Measurements from ENCODE around the gene TMPRSS7.

Gene TMPRSS7

GRCh38 chr3:112109322-112109721 is 74.8 kb downstream of the TMPRSS7 start:
- FAIRE-seq = no peak

DNA sequence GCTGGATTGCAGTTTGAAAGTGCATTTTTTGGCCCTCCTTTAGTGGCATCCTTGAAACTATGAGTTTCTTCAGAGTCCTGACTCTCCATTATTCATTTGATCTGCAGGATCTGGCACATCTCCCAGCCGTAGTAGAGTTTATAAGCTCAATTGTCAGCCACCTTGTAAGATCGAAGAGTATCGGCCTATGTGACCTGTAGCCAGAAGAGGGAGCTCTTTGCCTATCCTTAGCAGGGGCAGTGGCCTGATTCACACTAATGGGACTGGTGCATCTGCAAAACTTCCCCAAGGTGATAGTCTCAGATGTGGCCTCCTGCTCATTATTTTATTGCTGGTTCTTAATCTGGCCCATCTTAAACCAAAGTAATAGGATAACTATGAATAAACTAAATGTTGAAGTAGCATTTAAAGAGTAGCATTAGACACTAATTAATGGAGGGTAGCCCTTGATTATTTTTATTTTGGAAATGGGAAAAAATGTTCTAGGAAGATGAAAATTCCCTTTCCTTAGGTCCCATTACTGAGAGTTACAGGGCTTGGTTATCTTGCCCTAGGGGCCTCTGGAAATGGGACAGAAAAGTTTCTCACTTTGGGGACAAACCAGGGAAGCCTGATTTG is 77.4 kb downstream of the TMPRSS7 start:
- FAIRE-seq = no peak

GRCh38 chr3:112114576-112115160 is 80.1 kb downstream of the TMPRSS7 start:
- FAIRE-seq = no peak

DNA sequence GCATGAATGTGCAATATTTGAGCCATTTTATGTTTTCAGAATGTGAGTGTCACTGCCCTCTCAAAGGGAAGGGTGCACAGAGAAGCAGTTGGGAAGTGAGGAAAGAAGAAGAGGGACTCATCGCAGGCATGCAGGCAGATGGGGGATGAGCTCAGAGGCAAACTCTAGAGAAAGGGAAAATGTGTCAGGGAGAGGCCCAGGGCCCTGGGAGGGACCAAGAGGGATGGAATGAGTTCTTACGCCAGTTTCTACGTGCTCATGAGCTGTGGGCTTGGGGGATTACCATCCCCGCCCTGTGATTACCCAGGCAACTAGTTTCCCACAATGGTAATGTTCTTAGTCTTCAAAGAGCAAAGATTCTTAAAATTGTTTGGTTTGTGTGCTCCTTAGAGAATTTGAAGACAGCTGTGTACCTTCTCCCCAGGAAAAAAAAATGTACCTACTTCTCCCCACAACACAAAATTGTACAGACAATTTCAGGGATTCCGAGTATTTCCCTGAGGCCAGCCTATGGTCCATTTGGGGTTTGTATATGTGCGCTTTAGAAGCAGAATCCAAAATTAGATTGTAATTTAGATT is 80.7 kb downstream of the TMPRSS7 start:
- FAIRE-seq = no peak

DNA sequence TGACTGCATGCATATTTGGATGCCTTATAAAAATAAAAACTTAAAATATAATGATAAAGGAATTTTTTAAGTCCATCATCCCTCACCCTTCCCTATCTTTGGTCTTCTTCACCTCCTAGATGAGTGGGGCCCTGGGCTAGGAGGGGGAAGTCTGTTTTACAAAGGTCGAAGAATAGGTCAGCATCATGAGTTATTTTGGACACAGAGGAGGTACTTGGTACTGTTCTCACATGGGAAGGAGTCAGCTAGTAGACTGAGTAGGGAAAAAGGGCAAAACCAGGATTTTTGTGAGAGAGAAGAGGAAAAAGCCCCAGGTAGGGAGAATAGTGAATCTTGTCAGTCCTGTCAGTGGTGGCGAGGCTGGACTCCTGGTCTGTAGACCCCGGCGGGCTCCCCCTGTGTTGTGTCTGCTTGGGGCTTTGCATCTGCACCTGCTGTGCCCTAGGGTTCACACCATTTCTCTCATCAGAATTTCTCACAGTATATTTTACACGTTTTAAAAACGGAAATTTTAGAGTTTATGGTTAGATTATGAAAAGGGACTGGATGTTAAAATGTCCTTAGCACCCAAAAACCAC is 81.4 kb downstream of the TMPRSS7 start:
- no peak for FAIRE-seq

- no peak for FAIRE-seq
Measured at GRCh38 chr3:112116748-112117186, 82.2 kb downstream of the TMPRSS7 start.

DNA sequence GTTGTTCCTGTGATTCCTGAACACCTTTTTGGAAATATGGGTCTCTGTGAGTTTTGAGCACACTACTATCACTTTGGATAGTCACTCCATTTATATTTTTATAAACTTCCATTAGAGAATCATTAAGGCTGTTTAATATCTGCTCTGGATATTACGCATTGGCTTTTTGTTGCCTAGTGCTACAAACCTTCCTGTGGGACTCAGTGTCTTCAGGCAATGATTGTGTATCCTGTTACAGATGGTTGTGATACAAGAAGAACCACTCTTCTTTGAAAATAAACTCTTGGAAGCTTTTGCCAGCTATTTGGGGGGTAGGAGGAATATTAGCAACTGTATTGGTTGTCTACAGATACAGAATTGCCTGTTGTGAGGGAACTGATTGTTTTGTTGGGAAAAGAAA is 82.9 kb downstream of the TMPRSS7 start:
- no peak for FAIRE-seq

- FAIRE-seq = no peak
Measured at GRCh38 chr3:112117841-112118571, 83.5 kb downstream of the TMPRSS7 start.

DNA sequence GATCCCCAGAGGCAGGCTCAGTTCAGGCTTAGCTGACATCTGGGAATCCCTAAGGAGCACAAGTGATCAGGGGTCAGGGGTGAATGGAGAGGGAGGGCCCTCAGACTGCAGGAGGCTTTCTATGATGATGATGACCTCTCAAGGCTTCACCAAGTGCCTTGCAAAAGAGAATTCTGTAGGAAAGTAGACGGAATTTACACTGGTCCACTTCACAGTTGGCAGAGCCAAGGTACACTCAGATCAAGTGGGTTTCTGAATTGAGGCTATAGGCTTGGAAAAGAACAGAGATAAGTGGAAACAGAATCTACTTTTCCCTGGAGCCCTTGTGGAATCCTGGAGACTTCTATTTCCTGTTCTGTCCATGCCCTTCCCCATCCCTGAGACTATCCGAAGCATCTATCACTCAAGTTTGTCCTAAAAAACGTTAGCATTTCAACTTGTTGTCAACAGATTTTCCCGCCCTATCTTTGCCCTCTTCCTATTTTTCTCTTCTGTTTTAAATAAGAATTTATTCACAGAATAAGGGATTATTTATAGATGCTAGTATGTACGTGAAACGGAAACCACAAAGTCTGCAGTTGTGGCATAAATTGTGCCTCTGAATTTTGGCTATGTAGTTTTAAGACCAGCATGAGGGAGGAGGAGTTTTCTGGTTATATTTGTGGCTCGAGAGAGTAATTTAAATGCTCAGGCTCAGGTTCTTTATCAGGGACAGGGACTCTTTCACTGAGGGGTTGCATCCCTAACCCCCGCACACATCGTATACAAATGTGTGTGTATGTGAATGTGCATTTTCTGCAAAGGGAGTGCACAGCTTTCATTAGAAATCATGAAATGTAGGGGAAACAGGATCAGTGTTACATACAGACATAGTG is 85.7 kb downstream of the TMPRSS7 start:
- no peak for FAIRE-seq

DNA sequence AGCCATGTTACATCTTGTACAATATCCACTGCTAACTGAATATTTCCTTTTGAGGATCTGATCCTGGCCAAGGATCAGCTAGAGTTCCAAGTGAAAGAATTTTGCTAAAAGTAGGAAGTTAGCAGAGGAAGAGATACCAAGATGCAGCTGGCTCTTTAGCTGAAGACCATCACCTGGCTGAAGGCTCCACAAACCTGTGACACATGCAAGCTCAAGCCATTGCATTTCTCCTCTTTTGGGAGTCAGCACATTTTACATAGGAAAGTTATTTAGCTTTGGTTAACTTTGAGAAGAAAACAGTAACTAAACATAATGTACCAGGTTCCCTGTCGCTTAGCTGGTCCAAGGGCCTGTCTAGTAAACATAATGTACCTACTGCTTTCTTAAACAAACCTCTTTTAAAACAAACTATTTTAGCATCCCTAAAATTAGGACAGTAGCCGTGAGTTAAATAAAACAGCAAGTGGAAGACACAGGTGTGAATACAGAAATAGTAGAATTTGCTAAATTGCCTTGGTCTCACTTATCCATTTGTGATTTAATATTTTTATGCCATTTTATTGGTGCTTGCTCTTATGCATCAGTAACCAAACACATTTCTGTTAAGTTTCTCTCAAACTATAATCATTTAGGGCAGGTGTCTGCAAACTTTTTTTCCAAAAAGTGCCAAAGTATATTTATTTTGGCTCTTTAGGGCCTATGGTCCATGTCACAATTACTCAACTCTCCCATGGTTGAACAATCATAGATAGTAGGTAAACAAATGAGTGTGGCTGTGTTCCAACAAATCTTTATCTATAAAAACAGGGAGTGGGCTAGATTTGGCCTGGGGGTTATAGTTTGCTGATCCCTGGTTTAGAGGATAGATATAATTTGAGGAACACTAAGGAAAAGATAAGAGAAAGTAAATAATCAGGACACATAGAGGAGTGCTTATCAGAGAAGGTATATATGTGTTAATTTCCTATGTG is 87.3 kb downstream of the TMPRSS7 start:
- no peak for FAIRE-seq

- FAIRE-seq = no peak
Measured at GRCh38 chr3:112122870-112123269, 88.3 kb downstream of the TMPRSS7 start.

DNA sequence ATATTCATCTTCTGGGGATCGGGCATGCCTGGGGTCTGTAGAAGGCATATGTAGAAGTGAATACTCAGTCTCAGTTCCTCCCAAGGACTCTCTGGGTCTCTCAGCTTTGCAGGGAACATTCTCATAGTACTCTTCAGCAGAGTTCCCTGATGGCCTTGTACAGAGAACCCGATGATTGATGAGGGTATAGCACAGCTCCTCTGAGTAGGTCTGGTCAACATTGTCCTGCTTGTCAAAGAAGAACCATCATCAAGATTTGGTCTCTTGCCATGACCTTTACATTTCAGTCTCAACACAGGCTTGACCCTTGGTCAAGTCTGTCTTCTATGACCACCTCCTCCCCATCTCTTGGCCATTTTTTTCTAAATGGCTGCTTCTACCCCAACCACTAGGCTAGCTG is 89.0 kb downstream of the TMPRSS7 start:
- FAIRE-seq = no peak

DNA sequence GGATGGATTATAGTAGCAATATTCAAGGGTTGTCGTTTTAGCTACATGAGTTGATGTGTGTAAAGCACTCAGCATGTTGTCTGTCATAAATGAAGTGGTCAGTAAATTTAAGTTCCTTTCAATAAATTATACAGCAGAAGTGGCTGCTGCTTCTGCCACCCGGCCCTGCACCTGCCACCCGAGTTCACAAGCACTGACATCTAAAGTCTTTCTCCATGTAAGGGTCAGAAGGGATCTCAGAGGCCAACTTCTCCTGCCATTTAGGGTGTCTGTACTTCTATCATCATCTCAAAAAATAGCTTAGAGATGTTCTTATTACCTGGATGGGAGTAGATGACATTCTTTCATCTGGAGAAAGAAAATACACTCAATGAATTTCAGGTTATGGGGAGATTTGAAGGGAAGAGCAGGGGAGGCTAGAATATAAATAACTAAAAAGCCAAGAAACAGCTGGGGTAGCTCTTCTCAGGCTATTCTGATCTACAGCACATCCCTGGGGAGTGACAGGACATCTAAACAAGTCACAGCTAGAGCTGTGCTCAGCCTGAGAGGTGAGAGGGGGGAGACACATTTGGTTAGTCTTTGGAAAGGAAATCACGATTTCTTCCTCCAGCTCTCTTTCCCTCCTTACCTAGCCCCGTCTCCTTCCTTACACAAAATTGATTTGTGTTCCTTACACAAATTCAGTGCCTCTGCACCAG is 90.5 kb downstream of the TMPRSS7 start:
- no peak for FAIRE-seq

DNA sequence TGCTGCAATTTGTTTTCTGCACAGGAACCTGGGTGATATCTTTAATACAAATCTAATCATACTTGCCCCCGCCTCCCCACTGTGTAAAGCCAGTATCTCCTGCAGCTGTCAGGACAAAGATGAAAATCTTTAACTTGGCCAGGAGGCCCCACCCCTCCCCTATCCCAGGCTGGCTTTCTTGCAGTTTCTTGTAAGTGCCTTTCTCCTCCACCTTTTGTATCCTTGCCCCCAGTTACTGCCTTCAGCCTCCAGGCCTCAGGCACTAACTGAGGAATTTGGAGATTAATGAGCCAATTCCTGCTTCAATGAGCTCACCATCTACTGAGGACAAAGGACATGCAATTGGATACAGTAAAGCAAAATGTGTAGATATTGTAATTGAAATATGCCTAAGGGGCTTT is 92.0 kb downstream of the TMPRSS7 start:
- no peak for FAIRE-seq

DNA sequence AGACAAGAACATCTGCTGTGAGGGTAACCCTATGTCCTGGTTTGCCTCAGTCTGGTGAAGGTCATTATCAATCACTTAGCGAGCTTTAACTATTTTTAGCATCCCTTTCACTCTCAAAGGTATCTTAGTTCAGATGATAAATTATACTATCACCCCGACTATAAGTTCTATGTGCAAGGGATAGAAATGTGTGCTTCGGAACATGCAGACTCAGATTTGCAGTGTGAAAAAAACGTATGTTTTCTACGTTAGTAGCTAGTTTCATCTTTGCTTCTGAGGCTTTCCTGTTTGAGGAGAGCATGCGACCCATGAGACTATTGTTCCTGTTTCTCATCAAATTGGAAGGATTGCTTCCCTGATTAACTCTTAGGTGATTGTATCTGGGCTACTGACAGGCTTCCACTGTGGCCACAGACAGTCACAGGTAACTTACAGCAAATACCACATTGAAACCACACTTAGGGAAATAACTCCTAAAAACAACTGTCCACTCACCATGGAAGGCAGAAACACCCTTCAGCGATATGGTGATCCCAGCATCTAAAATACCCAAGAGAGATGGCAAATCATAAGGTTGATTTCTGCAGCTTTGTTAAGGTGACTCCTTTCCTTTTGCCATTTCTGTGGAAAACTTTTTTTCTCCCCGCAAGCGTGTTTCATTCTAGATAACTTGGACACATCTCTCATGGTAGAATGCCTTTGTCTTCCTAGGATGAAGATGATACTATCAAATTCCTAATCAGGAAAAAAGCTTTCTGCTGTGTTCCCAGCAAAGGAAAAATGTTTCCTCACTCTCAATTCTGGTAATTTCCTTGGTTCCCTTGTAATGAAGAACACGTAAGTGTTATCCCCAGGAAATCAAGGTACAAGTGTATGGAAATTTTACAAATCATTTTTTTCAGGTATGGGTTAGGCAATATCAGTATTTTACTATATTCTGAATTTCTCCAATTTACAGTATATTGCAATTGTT is 93.3 kb downstream of the TMPRSS7 start:
- FAIRE-seq = no peak

DNA sequence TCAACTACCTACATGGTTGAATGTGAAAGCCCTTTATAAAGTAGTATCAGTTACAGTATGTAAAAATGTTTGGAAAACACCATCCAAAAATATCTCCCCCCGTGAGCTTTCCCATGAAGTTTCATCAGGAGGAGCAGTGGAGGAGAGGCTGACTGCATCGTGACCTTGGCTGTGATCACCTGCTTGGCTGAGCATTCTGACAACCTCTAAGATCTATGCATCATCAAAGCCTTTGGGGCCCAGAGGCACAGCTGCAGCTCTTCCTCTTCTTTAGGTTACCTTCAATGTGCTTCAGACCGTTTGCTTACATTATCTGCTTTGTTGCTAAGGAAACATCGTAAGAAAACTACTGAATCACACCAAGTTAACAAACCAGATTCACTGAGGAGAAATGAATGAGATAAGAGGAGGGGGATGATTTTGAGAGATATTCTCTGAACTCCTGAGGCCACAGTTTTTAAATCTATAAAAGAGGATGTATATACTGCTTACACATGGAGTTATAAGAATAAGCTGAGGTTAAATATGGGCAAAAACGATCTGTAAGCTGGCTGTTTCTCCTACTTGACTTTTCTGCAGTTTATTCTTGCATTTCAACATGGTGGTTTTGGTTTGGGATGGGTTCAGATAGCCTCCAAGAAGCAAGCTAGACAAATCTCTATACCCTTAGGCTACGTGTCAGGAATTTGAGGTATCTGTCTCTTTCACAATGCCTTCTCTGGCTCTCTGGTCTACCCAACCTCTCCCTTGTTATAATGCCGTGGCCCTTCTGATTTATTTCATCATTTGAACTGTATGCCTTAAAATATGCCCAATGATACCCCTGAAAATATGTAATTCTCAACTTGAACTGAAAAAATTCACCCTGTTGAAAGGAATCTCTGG is 94.5 kb downstream of the TMPRSS7 start:
- no peak for FAIRE-seq

- no peak for FAIRE-seq
Measured at GRCh38 chr3:112129925-112130637, 95.5 kb downstream of the TMPRSS7 start.

DNA sequence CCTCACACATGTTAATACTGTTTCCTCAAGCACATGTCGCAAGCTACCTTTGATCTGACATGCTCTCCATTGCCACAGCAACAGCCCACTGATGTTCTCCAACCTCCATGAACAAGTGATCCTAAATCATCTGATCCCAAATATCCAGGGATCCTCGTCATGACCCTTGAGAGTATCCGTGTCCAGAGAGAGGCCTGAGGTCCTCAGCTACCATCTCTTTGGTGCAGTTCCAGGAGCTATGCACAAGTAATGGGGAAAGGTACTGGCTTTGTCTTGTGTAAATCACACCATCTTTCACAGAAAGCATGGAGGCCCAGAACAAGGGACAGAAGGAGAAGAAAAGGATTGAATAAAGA is 96.1 kb downstream of the TMPRSS7 start:
- no peak for FAIRE-seq

All from G401.6 (cell line).